Heart left ventricle (tissue), 13 donors: ENCODE results near the gene DLX3.

ENCODE experiments used
- POLR2A ChIP-seq, 2 donors: fragments of 450-650 bp; IDR thresholded peaks; one replicate each; pipeline ENCODE4 v1.6.1; 2017; ENCODE audit warnings: antibody characterized with exemption in 2 of 2, mild to moderate bottlenecking in 2 of 2, moderate library complexity in 2 of 2
- TF ChIP-seq, protein P1 (sequence below), 12 donors: fragments of 200-600 bp; sonication (generic) in 4 of 12; IDR thresholded peaks; one replicate each; pipeline versions ENCODE4 v1.5.0 to v1.8.0; 2018 to 2022; ENCODE audit warnings: antibody characterized with exemption in 12 of 12, mild to moderate bottlenecking in 5 of 12
- donor health status: ischemic (EF 13 %, LVEDD 7.1; RV severe dilation, severe dysfunction).
- donor health status: DM: no; HTN: yes; CAD: no.
- donor health status: DM: no; HTN: no; CAD: no.
- donor health status: ischemic (EF 25% LVEDD 6.9; RV normal size, moderate dysfunction).
- donor health status: ischemic (EF 25% LVEDD 5.7; RV mildly dilated, moderate dysfunction).
- donor health status: ischemic (EF 35%, LVEDD 5.7; RV mildly dilated, moderate dysfunction).
- donor health status: nonischemic (EF 11% LVEDD 7.7; RV severe dilation, severe dysfunction).
- donor health status: DM: yes; HTN: yes; CAD: no.
- donor health status: PGD.
- donor health status: ischemic (EF 29% LVEDD 5.4; RV normal size, mild dysfunction).
- donor health status: nonischemic (EF 23%, LVEDD 6.1; RV moderate dilation, normal function).

DNA sequence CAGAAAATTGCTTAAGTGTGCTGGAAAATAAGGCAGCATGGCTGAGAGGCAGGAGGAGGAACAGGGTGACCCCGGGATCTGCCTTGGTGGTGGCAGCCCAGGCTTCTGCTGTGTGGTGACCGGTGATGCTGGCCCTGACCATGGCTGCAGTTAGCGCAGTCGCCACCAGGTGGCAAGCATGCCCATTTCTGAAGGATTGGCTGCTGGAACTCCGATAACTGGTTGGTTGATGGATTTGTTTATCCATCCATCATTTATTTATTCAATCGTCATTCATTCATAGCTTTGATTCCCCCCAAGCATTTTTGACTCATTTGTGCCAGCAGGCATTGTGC is 31.8 kb upstream of the DLX3 start:
- TF ChIP-seq POLR2A (IDR thresholded peaks at IDR 0.05), result no peak
- TF ChIP-seq, protein P1, sequence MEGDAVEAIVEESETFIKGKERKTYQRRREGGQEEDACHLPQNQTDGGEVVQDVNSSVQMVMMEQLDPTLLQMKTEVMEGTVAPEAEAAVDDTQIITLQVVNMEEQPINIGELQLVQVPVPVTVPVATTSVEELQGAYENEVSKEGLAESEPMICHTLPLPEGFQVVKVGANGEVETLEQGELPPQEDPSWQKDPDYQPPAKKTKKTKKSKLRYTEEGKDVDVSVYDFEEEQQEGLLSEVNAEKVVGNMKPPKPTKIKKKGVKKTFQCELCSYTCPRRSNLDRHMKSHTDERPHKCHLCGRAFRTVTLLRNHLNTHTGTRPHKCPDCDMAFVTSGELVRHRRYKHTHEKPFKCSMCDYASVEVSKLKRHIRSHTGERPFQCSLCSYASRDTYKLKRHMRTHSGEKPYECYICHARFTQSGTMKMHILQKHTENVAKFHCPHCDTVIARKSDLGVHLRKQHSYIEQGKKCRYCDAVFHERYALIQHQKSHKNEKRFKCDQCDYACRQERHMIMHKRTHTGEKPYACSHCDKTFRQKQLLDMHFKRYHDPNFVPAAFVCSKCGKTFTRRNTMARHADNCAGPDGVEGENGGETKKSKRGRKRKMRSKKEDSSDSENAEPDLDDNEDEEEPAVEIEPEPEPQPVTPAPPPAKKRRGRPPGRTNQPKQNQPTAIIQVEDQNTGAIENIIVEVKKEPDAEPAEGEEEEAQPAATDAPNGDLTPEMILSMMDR (IDR thresholded peaks at IDR 0.05), result peak; percentile 90 to 98 (median 96)
